Liver (tissue), 9 donors: ENCODE measurements around the gene GNB1L. TPM values are rescaled to one million over a fixed set of nuclear protein-coding genes. Genes with fewer than 3 reads are reported as not detected.

ENCODE experiments used
- DNase-seq: peaks from one replicate; pipeline ENCODE4 v3.0.0-alpha.2; 2017; ENCODE audit warnings: low spot score
- H3K27ac ChIP-seq, 2 donors: one replicate each; pipeline ENCODE4 v1.7.0; 2013; ENCODE audit warnings: inconsistent platforms in 2 of 2, low read length in 2 of 2, control low read depth in 1 of 2, low read depth in 1 of 2, mild to moderate bottlenecking in 1 of 2
- H3K27me3 ChIP-seq, 4 donors: one replicate each; pipeline versions ENCODE4 v1.6.1 to v1.7.0; 2013; ENCODE audit warnings: low read length in 3 of 4, inconsistent platforms in 1 of 4, mild to moderate bottlenecking in 1 of 4, moderate library complexity in 1 of 4; ENCODE audit not compliant: control insufficient read depth in 4 of 4, insufficient read depth in 4 of 4
- H3K36me3 ChIP-seq, 4 donors: one replicate each; pipeline versions ENCODE4 v1.6.1 to v1.7.0; 2013; ENCODE audit warnings: low read length in 3 of 4, mild to moderate bottlenecking in 3 of 4, low read depth in 1 of 4, moderate library complexity in 1 of 4; ENCODE audit not compliant: control insufficient read depth in 4 of 4, insufficient read depth in 3 of 4
- H3K4me1 ChIP-seq, 4 donors: one replicate each; pipeline versions ENCODE4 v1.6.1 to v1.7.0; 2013; ENCODE audit warnings: low read length in 3 of 4, mild to moderate bottlenecking in 3 of 4, moderate library complexity in 1 of 4; ENCODE audit not compliant: control insufficient read depth in 4 of 4, insufficient read depth in 4 of 4
- H3K4me3 ChIP-seq, 3 donors: one replicate each; pipeline versions ENCODE4 v1.6.1 to v1.7.0; 2013; ENCODE audit warnings: low read length in 3 of 3, control low read depth in 1 of 3, low read depth in 1 of 3, mild to moderate bottlenecking in 1 of 3
- H3K9ac ChIP-seq, 2 donors: one replicate each; pipeline ENCODE4 v1.7.0; 2013; ENCODE audit warnings: low read length in 2 of 2, mild to moderate bottlenecking in 2 of 2, moderate library complexity in 2 of 2, control low read depth in 1 of 2, low read depth in 1 of 2
- H3K9me3 ChIP-seq, 4 donors: one replicate each; pipeline versions ENCODE4 v1.6.1 to v1.7.0; 2013; ENCODE audit warnings: low read length in 3 of 4; ENCODE audit not compliant: control insufficient read depth in 4 of 4
- EGR1 ChIP-seq, 2 donors: IDR thresholded peaks; 2 replicates each; pipeline ENCODE4 v1.6.1; 2016 to 2018; ENCODE audit warnings: antibody characterized with exemption in 2 of 2, low read depth in 2 of 2
- FOXA1 ChIP-seq: IDR thresholded peaks from 2 replicates; pipeline ENCODE4 v1.6.1; 2016; ENCODE audit warnings: antibody characterized with exemption
- GABPA ChIP-seq, 2 donors: IDR thresholded peaks in 1 of 2; conservative IDR thresholded peaks in 1 of 2; 2 replicates each; pipeline ENCODE4 v1.6.1; 2016; ENCODE audit warnings: antibody characterized with exemption in 2 of 2, mild to moderate bottlenecking in 1 of 2, moderate library complexity in 1 of 2
- HNF4A ChIP-seq, 2 donors: conservative IDR thresholded peaks; 2 replicates each; pipeline ENCODE4 v1.6.1; 2016; ENCODE audit warnings: antibody characterized with exemption in 2 of 2, mild to moderate bottlenecking in 2 of 2
- HNF4G ChIP-seq: IDR thresholded peaks from 2 replicates; pipeline ENCODE4 v1.6.1; 2016; ENCODE audit warnings: antibody characterized with exemption
- JUND ChIP-seq, 2 donors: IDR thresholded peaks; 2 replicates each; pipeline ENCODE4 v1.6.1; 2016; ENCODE audit warnings: antibody characterized with exemption in 2 of 2
- RAD21 ChIP-seq, 2 donors: IDR thresholded peaks; 2 replicates each; pipeline ENCODE4 v1.6.1; 2016; ENCODE audit warnings: antibody characterized with exemption in 2 of 2, mild to moderate bottlenecking in 2 of 2
- RXRA ChIP-seq, 2 donors: IDR thresholded peaks; 2 replicates each; pipeline ENCODE4 v1.6.1; 2017 to 2018; ENCODE audit warnings: antibody characterized with exemption in 2 of 2, mild to moderate bottlenecking in 1 of 2
- SP1 ChIP-seq: IDR thresholded peaks from 2 replicates; pipeline ENCODE4 v1.6.1; 2018; ENCODE audit warnings: antibody characterized with exemption, mild to moderate bottlenecking
- YY1 ChIP-seq: IDR thresholded peaks from 2 replicates; pipeline ENCODE4 v1.6.1; 2016; ENCODE audit warnings: antibody characterized with exemption, mild to moderate bottlenecking
- ZBTB33 ChIP-seq: IDR thresholded peaks from 2 replicates; pipeline ENCODE4 v1.6.1; 2016; ENCODE audit warnings: antibody characterized with exemption
- WGBS: extraction: QIAGEN DNeasy Blood & Tissue Kit; methylation state at CpG from one replicate; pipeline ENCODE4 v1.1.7; 2013; 5-methylcytosine and 5-hydroxymethylcytosine counted together
- polyA plus RNA-seq, 2 donors: library from polyadenylated mRNA; stranded (reverse) in 1 of 2; unstranded in 1 of 2; fragments of 200-250 nt in 1 of 2; fragments of >200 nt in 1 of 2; fragmentation: Nextera tagmentation in 1 of 2; extraction: Ambion mirVana in 1 of 2; gene quantifications; one replicate each; pipeline versions ENCODE4 v1.2.1 to v1.2.3, GENCODE V29; 2013 to 2015
- total RNA-seq, 2 donors: library from RNA; depleted of rRNA; stranded (reverse); fragments of >200 nt; gene quantifications; one replicate each; pipeline ENCODE4 v1.2.3, GENCODE V29; 2014
- TF ChIP-seq, protein P1 (sequence below): IDR thresholded peaks from 2 replicates; pipeline ENCODE4 v1.6.1; 2016; ENCODE audit warnings: antibody characterized with exemption
- TF ChIP-seq, protein P2 (sequence below): fragments of 150-350 bp; IDR thresholded peaks from 2 replicates; pipeline ENCODE4 v1.5.1; 2017; ENCODE audit warnings: improper control_type of control experiment, low read depth, low read length; ENCODE audit not compliant: missing input control
- TF ChIP-seq, protein P3 (sequence below): IDR thresholded peaks from 2 replicates; pipeline ENCODE4 v1.6.1; 2016; ENCODE audit warnings: antibody characterized with exemption, mild to moderate bottlenecking
- donor health status: healthy.
- donor health status: healthy.
- donor health status: healthy.
- donor health status: healthy.
- donor health status: healthy.

Gene GNB1L
- total and polyA plus RNA-seq, 4 donors = 1.5 to 3.6 (median 1.9) TPM

- TF ChIP-seq ZBTB33 = no peak
- no peak for TF ChIP-seq SP1
- TF ChIP-seq EGR1 (IDR thresholded peaks at IDR 0.05; ENCODE audit: low read depth in 2 of 2) = no peak
- TF ChIP-seq, protein P1, sequence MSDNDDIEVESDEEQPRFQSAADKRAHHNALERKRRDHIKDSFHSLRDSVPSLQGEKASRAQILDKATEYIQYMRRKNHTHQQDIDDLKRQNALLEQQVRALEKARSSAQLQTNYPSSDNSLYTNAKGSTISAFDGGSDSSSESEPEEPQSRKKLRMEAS = no peak
- no peak for TF ChIP-seq GABPA (IDR thresholded peaks at IDR 0.05 in 1 of 2, conservative IDR thresholded peaks at IDR 0.05 in 1 of 2)
- TF ChIP-seq HNF4G = no peak
- TF ChIP-seq, protein P2, sequence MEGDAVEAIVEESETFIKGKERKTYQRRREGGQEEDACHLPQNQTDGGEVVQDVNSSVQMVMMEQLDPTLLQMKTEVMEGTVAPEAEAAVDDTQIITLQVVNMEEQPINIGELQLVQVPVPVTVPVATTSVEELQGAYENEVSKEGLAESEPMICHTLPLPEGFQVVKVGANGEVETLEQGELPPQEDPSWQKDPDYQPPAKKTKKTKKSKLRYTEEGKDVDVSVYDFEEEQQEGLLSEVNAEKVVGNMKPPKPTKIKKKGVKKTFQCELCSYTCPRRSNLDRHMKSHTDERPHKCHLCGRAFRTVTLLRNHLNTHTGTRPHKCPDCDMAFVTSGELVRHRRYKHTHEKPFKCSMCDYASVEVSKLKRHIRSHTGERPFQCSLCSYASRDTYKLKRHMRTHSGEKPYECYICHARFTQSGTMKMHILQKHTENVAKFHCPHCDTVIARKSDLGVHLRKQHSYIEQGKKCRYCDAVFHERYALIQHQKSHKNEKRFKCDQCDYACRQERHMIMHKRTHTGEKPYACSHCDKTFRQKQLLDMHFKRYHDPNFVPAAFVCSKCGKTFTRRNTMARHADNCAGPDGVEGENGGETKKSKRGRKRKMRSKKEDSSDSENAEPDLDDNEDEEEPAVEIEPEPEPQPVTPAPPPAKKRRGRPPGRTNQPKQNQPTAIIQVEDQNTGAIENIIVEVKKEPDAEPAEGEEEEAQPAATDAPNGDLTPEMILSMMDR = no peak
- no peak for TF ChIP-seq FOXA1
These were observed 99.4 kb downstream of the GNB1L start (continued) for GRCh38 chr22:19755145-19755710.

DNA sequence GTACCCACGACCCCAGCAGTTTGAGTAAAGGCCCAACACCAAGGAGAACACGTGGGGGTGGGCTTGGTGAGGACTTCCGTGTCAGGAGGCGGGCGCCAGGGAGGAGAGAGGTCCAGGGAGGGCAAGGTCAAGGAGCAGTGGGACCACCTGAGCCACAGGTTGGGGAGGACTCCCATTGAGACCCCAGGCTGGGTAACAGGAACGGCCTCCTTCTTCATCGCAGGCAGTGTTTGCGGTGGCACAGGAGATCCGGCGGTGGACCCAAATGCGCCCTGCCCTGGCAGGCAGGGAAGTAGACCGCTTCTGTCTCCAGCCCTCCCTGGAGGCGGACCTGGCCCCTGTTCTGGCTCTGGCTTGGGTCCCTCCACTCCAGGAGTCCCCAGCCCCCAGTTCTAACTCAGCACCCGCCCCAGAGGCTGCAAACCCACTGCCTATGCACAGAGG is 100.0 kb downstream of the GNB1L start:
- H3K9ac ChIP-seq = no peak overlapping the region
- DNase-seq = no peak
- peaks cover 4 to 15% (median 10%) of the 10 kb centered on the region in 4 donors for H3K27me3 ChIP-seq
- TF ChIP-seq, protein P2 = no peak
- TF ChIP-seq RXRA (IDR thresholded peaks at IDR 0.05) = no peak
- TF ChIP-seq YY1 = no peak
- no peaks in the 10 kb centered on the region for H3K9me3 ChIP-seq
- H3K4me1 ChIP-seq = peaks cover 6 to 22% (median 9%) of the 10 kb centered on the region in 4 donors
- no peak overlapping the region for H3K27ac ChIP-seq
- H3K4me3 ChIP-seq = no peak overlapping the region
- H3K36me3 ChIP-seq = no peaks in the 10 kb centered on the region
- WGBS = 40% methylated on average over 14 of the region's 14 CpGs

DNA sequence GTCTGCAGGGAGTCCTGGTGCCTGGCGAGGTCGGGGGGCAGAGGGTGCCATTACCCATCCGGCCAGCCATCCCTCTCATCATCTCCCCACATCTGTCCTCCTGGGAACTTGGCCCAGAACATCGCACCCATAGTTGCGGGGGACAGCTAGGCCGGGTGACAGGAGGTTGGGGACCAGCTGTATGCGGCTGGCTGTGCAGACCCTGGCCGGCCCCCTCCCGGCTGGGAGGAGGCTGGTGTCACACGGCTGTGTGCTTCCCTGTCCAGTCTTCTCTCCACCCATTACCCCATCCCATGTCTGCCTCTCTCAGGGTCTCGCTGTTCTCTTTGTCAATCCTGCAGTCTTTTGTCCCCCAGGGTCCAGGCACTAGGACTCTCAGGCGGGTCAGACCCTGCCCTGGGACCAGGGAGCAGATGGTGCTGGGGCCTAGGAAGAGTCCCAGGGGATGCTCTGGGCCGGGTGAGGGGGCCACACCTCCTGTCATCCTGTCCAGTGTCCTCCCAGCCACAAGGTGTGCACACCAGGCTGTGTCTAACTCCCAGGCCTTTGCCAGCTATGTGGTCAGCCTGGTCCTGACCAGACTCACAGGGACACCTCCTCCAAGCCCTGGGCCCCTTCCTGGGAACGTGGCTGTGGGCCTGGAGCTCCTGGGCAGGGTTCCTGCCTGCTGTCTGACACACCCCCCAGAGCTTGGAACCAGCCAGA is 100.5 kb downstream of the GNB1L start:
- WGBS = 73% methylated on average over 14 of the region's 14 CpGs
- H3K4me1 ChIP-seq = peaks cover 6 to 18% (median 9%) of the 10 kb centered on the region in 4 donors
- no peak overlapping the region for H3K9ac ChIP-seq
- H3K9me3 ChIP-seq = no peaks in the 10 kb centered on the region
- DNase-seq = no peak
- H3K36me3 ChIP-seq = no peaks in the 10 kb centered on the region
- H3K27me3 ChIP-seq = peaks cover 2 to 15% (median 7%) of the 10 kb centered on the region in 4 donors
- H3K27ac ChIP-seq = no peak overlapping the region
- H3K4me3 ChIP-seq = no peak overlapping the region
- TF ChIP-seq, protein P2 = no peak
- TF ChIP-seq HNF4A (conservative IDR thresholded peaks at IDR 0.05) (no peak), SP1 (no peak), RAD21 (IDR thresholded peaks at IDR 0.05) (no peak), YY1 (no peak), FOXA1 (no peak), JUND (IDR thresholded peaks at IDR 0.05) (no peak)
- TF ChIP-seq, protein P3, sequence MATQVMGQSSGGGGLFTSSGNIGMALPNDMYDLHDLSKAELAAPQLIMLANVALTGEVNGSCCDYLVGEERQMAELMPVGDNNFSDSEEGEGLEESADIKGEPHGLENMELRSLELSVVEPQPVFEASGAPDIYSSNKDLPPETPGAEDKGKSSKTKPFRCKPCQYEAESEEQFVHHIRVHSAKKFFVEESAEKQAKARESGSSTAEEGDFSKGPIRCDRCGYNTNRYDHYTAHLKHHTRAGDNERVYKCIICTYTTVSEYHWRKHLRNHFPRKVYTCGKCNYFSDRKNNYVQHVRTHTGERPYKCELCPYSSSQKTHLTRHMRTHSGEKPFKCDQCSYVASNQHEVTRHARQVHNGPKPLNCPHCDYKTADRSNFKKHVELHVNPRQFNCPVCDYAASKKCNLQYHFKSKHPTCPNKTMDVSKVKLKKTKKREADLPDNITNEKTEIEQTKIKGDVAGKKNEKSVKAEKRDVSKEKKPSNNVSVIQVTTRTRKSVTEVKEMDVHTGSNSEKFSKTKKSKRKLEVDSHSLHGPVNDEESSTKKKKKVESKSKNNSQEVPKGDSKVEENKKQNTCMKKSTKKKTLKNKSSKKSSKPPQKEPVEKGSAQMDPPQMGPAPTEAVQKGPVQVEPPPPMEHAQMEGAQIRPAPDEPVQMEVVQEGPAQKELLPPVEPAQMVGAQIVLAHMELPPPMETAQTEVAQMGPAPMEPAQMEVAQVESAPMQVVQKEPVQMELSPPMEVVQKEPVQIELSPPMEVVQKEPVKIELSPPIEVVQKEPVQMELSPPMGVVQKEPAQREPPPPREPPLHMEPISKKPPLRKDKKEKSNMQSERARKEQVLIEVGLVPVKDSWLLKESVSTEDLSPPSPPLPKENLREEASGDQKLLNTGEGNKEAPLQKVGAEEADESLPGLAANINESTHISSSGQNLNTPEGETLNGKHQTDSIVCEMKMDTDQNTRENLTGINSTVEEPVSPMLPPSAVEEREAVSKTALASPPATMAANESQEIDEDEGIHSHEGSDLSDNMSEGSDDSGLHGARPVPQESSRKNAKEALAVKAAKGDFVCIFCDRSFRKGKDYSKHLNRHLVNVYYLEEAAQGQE = no peak
